Endothelial cell of umbilical vein (primary cell): Measurements from ENCODE around the gene MARCKSL1. TPM values are rescaled to one million over a fixed set of nuclear protein-coding genes. Genes with fewer than 3 reads are reported as not detected.

Source experiments
- BruUV-seq: library from RNA; stranded (reverse); fragments of 400-500 nt; replicated peaks from 2 replicates; lab custom pipeline; 2021; lab: Mats Ljungman, UMichigan
- CTCF ChIA-PET: fragments of 300-600, 350-600 bp; sonication (Branson Sonifier 250); formaldehyde crosslinking; loops from one replicate; lab custom pipeline; 2021; ENCODE audit warnings: antibody characterized with exemption, inconsistent platforms; lab: Charles Lee
- POLR2A ChIA-PET: fragments of 300-600, 350-600 bp; sonication (Branson Sonifier 250); formaldehyde crosslinking; loops from one replicate; lab custom pipeline; 2021; ENCODE audit warnings: antibody characterized with exemption, inconsistent platforms; lab: Charles Lee
- DNase-seq: peaks from one replicate; pipeline ENCODE4 v3.0.0-alpha.2; 2011; ENCODE audit warnings: low read depth, low spot score
- FAIRE-seq: peaks from 2 replicates; lab custom pipeline; 2011; peaks lifted over from hg19 to GRCh38; lab: Jason Lieb, UNC
- H2AFZ ChIP-seq: 2 replicates; pipeline ENCODE4 v1.6.0; 2012; ENCODE audit warnings: low read depth, low read length, control low read depth, inconsistent platforms
- H3K27ac ChIP-seq: 2 replicates; pipeline ENCODE4 v1.5.1; 2011; ENCODE audit warnings: low read depth, mild to moderate bottlenecking, control low read depth, low read length, moderate library complexity; ENCODE audit not compliant: insufficient read depth
- H3K27me3 ChIP-seq, 2 experiments: 2 replicates each; pipeline versions ENCODE4 v1.6.0 to v1.6.1; 2011; ENCODE audit warnings: low read length in 2 of 2, mixed read lengths in 1 of 2; ENCODE audit not compliant: control insufficient read depth in 2 of 2, insufficient read depth in 2 of 2
- H3K36me3 ChIP-seq, 2 experiments: 2 replicates in 1 of 2; 3 replicates in 1 of 2; pipeline ENCODE4 v1.5.1; 2011; ENCODE audit warnings: low read length in 2 of 2, mild to moderate bottlenecking in 1 of 2, moderate library complexity in 1 of 2; ENCODE audit not compliant: control insufficient read depth in 2 of 2, insufficient read depth in 2 of 2; ENCODE audit errors: extremely low read depth in 1 of 2
- H3K4me1 ChIP-seq: 3 replicates; pipeline ENCODE4 v1.5.1; 2011; ENCODE audit warnings: mild to moderate bottlenecking, low read length; ENCODE audit not compliant: control insufficient read depth, insufficient read depth; ENCODE audit errors: extremely low read depth
- H3K4me2 ChIP-seq: 2 replicates; pipeline ENCODE4 v1.6.1; 2011; ENCODE audit warnings: low read length, control low read depth, mixed read lengths; ENCODE audit not compliant: insufficient read depth
- H3K4me3 ChIP-seq, 3 experiments: fragments of 200-600 bp in 1 of 3; sonication (generic), shearing (Covaris generic) in 1 of 3; replicated peaks in 1 of 3; 2 replicates each; pipeline ENCODE4 v1.5.1; 2011 to 2016; ENCODE audit warnings: control low read depth in 3 of 3, low read length in 3 of 3, mild to moderate bottlenecking in 2 of 3, inconsistent platforms in 1 of 3, low read depth in 1 of 3, moderate library complexity in 1 of 3; ENCODE audit not compliant: insufficient read depth in 1 of 3
- H3K79me2 ChIP-seq: 2 replicates; pipeline ENCODE4 v1.6.0; 2012; ENCODE audit warnings: low read length, inconsistent platforms; ENCODE audit not compliant: control insufficient read depth, insufficient read depth
- H3K9ac ChIP-seq: replicated peaks from 2 replicates; pipeline ENCODE3; 2011; ENCODE audit warnings: low read length, control low read depth; ENCODE audit not compliant: insufficient read depth; ENCODE audit errors: extremely low read depth
- H3K9me1 ChIP-seq: replicated peaks from 3 replicates; pipeline ENCODE4 v1.6.0; 2011; ENCODE audit warnings: mild to moderate bottlenecking, low read length; ENCODE audit not compliant: control insufficient read depth, insufficient read depth; ENCODE audit errors: extremely low read depth
- H3K9me3 ChIP-seq: replicated peaks from 2 replicates; pipeline ENCODE4 v1.5.1; 2012; ENCODE audit warnings: low read length, inconsistent platforms; ENCODE audit not compliant: control insufficient read depth, insufficient read depth
- H4K20me1 ChIP-seq: replicated peaks from 2 replicates; pipeline ENCODE3; 2011; ENCODE audit warnings: mild to moderate bottlenecking, low read length; ENCODE audit not compliant: control insufficient read depth, insufficient read depth; ENCODE audit errors: extremely low read depth
- FOS ChIP-seq: IDR thresholded peaks from 2 replicates; pipeline ENCODE4 v1.6.1; 2011; ENCODE audit warnings: mild to moderate bottlenecking, low read length, moderate library complexity, borderline replicate concordance; ENCODE audit not compliant: insufficient read depth
- GATA2 ChIP-seq: IDR thresholded peaks from 2 replicates; pipeline ENCODE4 v1.7.0; 2011; ENCODE audit warnings: low read depth, mild to moderate bottlenecking, moderate library complexity, mixed read lengths, low read length; ENCODE audit not compliant: insufficient read length, insufficient read depth
- POLR2A ChIP-seq: IDR thresholded peaks from 2 replicates; pipeline ENCODE4 v1.6.1; 2012; ENCODE audit warnings: low read depth, mild to moderate bottlenecking, control low read depth, low read length
- POLR2AphosphoS5 ChIP-seq: IDR thresholded peaks from 2 replicates; pipeline ENCODE4 v1.6.1; 2012; ENCODE audit warnings: low read depth, mild to moderate bottlenecking, control low read depth, low read length, moderate library complexity; ENCODE audit not compliant: insufficient read depth
- dilution Hi-C: fragments of 300-500 bp; cut with MboI; formaldehyde crosslinking; loops from one replicate; pipeline ENCODE4 v1.15.0; 2019; ENCODE audit warnings: low sequenced_read_pairs; ENCODE audit not compliant: extremely low pct_ligation_motif_present
- intact Hi-C: fragments of 100-400 bp; cut with micrococcal nuclease; formaldehyde crosslinking; loops from one replicate; pipeline ENCODE4 v1.10.0; 2022
- polyA plus RNA-seq, 4 experiments: library from polyadenylated mRNA; depleted of rRNA in 3 of 4; stranded (reverse) in 3 of 4; unstranded in 1 of 4; fragments of >200 nt; gene quantifications; 2 replicates each; pipeline versions ENCODE4 v1.2.1 to v1.2.3, GENCODE V29; 2011 to 2012; ENCODE audit warnings: missing spikeins in 1 of 4
- total RNA-seq: library from RNA; stranded (reverse); gene quantifications from 2 replicates; pipeline ENCODE4 v1.2.3, GENCODE V29; 2021
- TF ChIP-seq, protein P1 (sequence below): IDR thresholded peaks from 2 replicates; pipeline ENCODE4 v1.6.1; 2011; ENCODE audit not compliant: insufficient read depth, insufficient read length
- TF ChIP-seq, protein P2 (sequence below), 2 donors: IDR thresholded peaks; 1 replicate in 1 of 2; 2 replicates in 1 of 2; pipeline ENCODE4 v1.5.1; 2011; ENCODE audit warnings: low read length in 2 of 2, mild to moderate bottlenecking in 2 of 2, moderate library complexity in 2 of 2, control low read depth in 1 of 2, inconsistent platforms in 1 of 2, low read depth in 1 of 2; ENCODE audit not compliant: insufficient read depth in 1 of 2; ENCODE audit errors: extremely low read depth in 1 of 2

The MARCKSL1 gene
- total and polyA plus RNA-seq, 2 donors (not counting 3 experiments of a cell fraction or from before 2014, with no cell fraction given): 265 to 318 TPM

DNA sequence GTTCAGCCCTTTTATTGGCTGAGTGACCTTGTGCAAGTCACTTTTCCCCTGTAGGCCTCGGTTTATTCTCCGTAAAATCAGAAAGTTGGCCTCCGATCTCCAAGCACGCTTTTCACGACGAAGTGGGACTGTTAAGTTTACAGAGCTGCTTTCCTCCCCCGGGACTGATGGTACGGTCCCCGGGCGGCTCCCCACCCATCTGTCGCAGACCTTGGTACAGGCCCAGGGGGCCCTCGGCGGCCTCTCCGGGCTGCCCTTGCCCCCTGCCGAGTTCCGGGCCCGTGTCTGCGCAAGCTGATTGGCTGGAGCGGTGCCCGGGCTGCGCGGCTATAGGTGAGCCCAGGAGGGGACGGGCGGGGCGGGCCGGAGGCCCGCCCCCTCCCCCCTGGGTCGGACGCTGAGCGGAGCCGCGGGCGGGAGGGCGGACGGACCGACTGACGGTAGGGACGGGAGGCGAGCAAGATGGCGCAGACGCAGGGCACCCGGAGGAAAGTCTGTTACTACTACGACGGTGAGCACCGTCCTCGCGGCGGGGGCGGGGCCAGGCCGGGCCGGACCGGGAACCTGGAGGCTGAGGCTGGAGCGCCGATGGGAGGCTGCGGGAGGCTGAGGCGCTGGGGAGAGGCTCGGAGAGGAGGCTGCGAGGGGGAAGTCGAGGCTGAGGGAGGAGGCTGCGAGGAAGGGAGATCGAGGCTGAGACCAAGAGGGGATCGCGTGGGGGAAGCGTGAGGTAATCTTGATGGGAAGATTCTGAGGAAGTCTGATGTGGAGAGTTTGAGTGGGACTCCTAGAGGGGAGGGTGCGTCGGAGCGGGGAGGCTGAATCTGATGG lies 44.1 kb downstream of the MARCKSL1 start, which contains the start of gene HDAC1:
TSS of gene HDAC1 (plus strand) at position 376 of the 831 bp plus-strand sequence. CDS start at position 463, 87 bp downstream.
- dilution Hi-C loops: no loop called here
- H3K79me2 ChIP-seq: peaks cover 19% of the 10 kb centered on the region
- H3K4me2 ChIP-seq: peak within 1 kb of the TSS; percentile 85
- H4K20me1 ChIP-seq: no peaks in the 10 kb centered on the region
- no TSS peak for BruUV-seq
- H3K9me3 ChIP-seq: no peaks in the 10 kb centered on the region
- no peaks in the 10 kb centered on the region for H3K27me3 ChIP-seq
- H3K36me3 ChIP-seq: no peaks in the 10 kb centered on the region
- DNase-seq: peak; percentile 93
- POLR2A ChIA-PET: interaction anchor here (0.6 to 1.0 kb wide), 6 partner anchors 30 to 734 kb away, joined by 3 to 6 read pairs (median 4); no protein-coding TSS in a partner anchor
- H3K9me1 ChIP-seq: no peaks in the 10 kb centered on the region
- CTCF ChIA-PET: interaction anchor here (0.5 to 1.7 kb wide), 11 partner anchors 12 to 76 kb away, joined by 3 to 11 read pairs (median 4); no protein-coding TSS in a partner anchor
- peak; percentile 63 for TF ChIP-seq POLR2AphosphoS5
- TF ChIP-seq, protein P1, sequence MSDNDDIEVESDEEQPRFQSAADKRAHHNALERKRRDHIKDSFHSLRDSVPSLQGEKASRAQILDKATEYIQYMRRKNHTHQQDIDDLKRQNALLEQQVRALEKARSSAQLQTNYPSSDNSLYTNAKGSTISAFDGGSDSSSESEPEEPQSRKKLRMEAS: no peak
- TF ChIP-seq POLR2A: peak; percentile 61
- H3K9ac ChIP-seq: peak within 1 kb of the TSS; percentile 65
- H2AFZ ChIP-seq: peak within 1 kb of the TSS; percentile 94
- peaks cover 17% of the 10 kb centered on the region for H3K4me1 ChIP-seq
- H3K4me3 ChIP-seq: peak within 1 kb of the TSS; percentile 50 to 71 (median 64)
- peak; percentile 90 for FAIRE-seq
- peak within 1 kb of the TSS; percentile 82 for H3K27ac ChIP-seq
- intact Hi-C loops: loop anchor here (1.0 to 2.0 kb wide), 3 partner anchors 25 to 51 kb away; no protein-coding TSS in a partner anchor

DNA sequence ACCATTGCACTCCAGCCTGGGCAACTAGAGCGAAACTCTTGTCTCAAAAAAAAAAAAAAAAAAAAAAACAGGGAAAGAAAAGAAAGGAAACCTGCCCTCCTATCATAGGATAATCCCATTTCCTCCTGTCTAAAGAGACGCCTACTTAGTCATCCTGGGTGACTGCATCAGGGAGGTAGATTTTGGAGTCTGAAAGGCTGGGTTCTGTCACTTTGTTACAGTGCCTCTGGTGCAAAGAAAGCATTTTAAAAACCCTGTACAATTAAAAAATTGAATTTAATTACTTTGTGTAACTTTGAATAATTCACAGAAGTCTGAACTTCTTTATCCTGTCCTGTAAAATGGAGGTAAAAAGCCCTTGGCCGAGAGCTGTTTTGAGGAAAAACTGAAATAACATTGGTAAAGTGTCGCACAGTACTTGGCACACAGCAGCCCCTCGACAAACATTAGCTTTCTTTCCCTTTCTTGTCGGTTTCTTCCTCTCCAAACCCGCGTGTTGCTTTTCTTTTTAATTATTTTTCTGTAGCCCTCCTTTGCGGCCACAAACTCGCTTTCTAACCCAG lies 44.8 kb downstream of the MARCKSL1 start:
- no peak for FAIRE-seq
- peak overlapping the region; percentile 33 to 71 (median 64) for H3K4me3 ChIP-seq
- peaks cover 19% of the 10 kb centered on the region for H3K79me2 ChIP-seq
- no peaks in the 10 kb centered on the region for H3K27me3 ChIP-seq
- H3K9ac ChIP-seq: peak overlapping the region; percentile 65
- BruUV-seq: TSS peak; percentile 93
- no peaks in the 10 kb centered on the region for H3K9me3 ChIP-seq
- H4K20me1 ChIP-seq: no peaks in the 10 kb centered on the region
- dilution Hi-C loops (no loop called here), intact Hi-C loops (loop anchor here (1.0 kb wide), 1 partner anchor 24 kb away; no protein-coding TSS in a partner anchor)
- H3K4me2 ChIP-seq: peak overlapping the region; percentile 85
- H3K27ac ChIP-seq: peak overlapping the region; percentile 82
- peak overlapping the region; percentile 94 for H2AFZ ChIP-seq
- CTCF ChIA-PET: interaction anchor here (0.5 to 1.7 kb wide), 12 partner anchors 22 to 76 kb away, joined by 3 to 11 read pairs (median 4); no protein-coding TSS in a partner anchor
- H3K36me3 ChIP-seq: no peaks in the 10 kb centered on the region
- TF ChIP-seq GATA2: no peak
- TF ChIP-seq, protein P2, sequence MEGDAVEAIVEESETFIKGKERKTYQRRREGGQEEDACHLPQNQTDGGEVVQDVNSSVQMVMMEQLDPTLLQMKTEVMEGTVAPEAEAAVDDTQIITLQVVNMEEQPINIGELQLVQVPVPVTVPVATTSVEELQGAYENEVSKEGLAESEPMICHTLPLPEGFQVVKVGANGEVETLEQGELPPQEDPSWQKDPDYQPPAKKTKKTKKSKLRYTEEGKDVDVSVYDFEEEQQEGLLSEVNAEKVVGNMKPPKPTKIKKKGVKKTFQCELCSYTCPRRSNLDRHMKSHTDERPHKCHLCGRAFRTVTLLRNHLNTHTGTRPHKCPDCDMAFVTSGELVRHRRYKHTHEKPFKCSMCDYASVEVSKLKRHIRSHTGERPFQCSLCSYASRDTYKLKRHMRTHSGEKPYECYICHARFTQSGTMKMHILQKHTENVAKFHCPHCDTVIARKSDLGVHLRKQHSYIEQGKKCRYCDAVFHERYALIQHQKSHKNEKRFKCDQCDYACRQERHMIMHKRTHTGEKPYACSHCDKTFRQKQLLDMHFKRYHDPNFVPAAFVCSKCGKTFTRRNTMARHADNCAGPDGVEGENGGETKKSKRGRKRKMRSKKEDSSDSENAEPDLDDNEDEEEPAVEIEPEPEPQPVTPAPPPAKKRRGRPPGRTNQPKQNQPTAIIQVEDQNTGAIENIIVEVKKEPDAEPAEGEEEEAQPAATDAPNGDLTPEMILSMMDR (IDR thresholded peaks at IDR 0.05; ENCODE audit: extremely low read depth in 1 of 2, insufficient read depth in 1 of 2, low read depth in 1 of 2, low read length in 2 of 2): no peak
- TF ChIP-seq FOS: peak; percentile 27
- no peak for TF ChIP-seq POLR2A
- POLR2A ChIA-PET: interaction anchor here (0.6 to 1.0 kb wide), 5 partner anchors 31 to 50 kb away, joined by 3 to 6 read pairs (median 3); partner anchors contain the start of gene MARCKSL1
- peaks cover 17% of the 10 kb centered on the region for H3K4me1 ChIP-seq
- peak; percentile 19 for DNase-seq
- H3K9me1 ChIP-seq: no peaks in the 10 kb centered on the region
